Renal cortical epithelial cell (primary cell): ENCODE results near the gene PPP1R2. TPM values are rescaled to one million over a fixed set of nuclear protein-coding genes. Genes with fewer than 3 reads are reported as not detected.

Experiments used
- DNase-seq: peaks from one replicate; pipeline ENCODE4 v3.0.0-alpha.2; 2011; ENCODE audit warnings: low read depth
- total RNA-seq: library from RNA; depleted of rRNA; stranded (reverse); fragments of >200 nt; gene quantifications from 2 replicates; pipeline ENCODE4 v1.2.3, GENCODE V29; 2014

Gene PPP1R2
- total RNA-seq, 1 donor from 2014 or later: 106 TPM

GRCh38 chr3:195565716-195566115 is 22.6 kb upstream of the PPP1R2 start:
- no peak for DNase-seq

- DNase-seq: no peak
Observed at GRCh38 chr3:195563317-195563716, 20.2 kb upstream of the PPP1R2 start.

DNA sequence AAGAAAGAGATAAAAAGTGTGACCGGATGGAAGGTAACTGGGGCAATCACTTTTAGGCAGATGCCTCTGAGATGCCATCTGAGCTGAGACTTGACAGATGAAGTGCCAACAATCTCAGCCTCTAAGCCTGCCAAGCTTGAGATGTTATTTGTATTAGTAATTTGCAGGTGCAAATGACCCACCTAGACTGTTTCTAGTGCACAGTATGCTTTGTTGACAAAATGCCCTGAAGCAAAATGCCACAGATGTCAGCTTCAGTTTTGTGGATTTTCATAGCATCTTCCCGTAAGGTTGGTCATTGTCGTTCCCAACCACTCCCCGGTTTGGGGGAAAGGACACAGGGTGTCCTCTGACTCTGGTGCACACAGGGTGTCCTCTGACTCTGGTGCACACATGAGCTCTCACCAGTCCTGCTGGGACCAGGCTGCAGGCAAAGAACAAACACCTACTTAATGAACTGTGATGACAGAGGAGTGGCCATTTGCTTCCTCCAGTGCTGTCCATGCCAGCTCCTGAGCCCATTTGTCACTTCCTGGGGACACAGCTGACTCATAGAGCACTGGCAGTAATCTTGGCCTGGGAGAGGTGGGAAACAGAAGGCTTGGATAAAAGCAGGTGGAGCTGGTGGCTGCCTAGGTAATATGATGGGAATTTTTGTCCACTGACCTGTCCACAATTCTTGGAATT is 16.7 kb upstream of the PPP1R2 start:
- peak; percentile 49 for DNase-seq

GRCh38 chr3:195558602-195559001 is 15.5 kb upstream of the PPP1R2 start:
- peak; percentile 80 for DNase-seq

- DNase-seq: no peak
Observed at GRCh38 chr3:195557322-195557721, 14.2 kb upstream of the PPP1R2 start.

GRCh38 chr3:195556390-195556789 is 13.3 kb upstream of the PPP1R2 start:
- no peak for DNase-seq

DNA sequence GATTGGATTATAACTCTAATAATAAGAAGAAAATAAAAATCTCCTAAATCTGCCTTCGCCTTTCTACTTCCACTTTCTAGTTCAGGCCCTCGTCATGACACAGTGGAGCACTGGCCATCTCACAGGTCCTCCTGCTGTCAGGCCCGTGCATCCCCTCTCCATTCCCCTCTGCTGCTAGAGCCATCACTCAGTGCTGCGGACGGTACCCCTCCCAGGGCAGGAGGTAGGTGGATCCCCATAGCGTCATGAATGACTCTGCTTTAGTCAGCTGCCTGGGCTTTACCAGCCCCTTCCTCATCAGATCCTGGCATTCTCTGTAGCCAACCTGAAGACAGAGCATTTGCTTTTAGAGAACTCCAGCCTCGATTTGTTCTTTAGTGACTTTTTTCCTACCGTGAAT is 12.0 kb upstream of the PPP1R2 start:
- no peak for DNase-seq

- no peak for DNase-seq
Observed at GRCh38 chr3:195554458-195554857, 11.3 kb upstream of the PPP1R2 start.

DNA sequence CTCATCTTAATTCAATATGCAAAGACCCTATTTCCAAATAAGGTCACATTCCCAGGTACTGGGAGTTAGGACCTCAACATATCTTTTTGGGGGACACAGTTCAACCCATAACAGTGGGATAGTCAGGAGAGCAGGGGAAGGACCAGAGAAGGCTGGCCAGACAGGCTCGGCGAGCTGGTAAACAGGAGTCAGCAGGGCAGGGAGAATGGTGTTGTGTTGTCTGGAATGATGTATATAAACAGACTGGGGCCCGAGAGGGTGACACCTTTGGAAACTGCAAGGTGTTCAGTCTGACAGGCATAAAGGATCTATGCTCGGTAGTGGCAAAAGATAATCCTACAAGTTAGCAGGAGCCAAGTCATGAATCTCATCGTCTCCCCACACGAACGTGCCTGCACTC is 10.1 kb upstream of the PPP1R2 start:
- no peak for DNase-seq

- no peak for DNase-seq
Observed at GRCh38 chr3:195551381-195551978, 8.4 kb upstream of the PPP1R2 start.

- DNase-seq: peak; percentile 88
Observed at GRCh38 chr3:195550723-195551122, 7.6 kb upstream of the PPP1R2 start.

DNA sequence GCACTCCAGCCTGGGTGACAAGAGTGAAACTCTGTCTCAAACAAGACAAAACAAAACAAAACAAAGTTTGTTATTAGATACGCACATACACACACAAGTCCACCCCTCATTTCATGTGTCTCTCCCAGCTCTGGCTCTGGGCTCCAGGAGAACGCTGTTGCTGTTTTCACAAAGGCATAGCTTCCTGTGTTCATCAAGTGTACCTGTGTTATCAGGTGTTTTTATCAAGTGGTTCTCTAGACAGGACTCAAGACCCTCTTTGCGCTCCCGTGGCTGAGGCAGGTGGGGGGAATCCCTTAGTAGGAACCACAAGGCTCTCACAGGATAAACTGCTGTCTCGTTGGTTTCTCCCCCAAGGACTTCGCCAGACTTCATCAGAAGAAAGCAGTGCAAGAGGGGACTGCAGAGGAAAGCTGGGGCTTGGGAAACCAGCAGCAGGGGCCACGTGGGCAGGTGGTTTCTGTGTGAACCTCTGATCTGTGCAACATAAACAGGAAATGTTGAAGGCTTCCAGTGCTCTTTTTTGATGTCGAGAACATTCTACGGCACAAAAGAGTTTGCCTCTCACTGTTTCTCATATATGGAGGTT is 6.9 kb upstream of the PPP1R2 start:
- no peak for DNase-seq

DNA sequence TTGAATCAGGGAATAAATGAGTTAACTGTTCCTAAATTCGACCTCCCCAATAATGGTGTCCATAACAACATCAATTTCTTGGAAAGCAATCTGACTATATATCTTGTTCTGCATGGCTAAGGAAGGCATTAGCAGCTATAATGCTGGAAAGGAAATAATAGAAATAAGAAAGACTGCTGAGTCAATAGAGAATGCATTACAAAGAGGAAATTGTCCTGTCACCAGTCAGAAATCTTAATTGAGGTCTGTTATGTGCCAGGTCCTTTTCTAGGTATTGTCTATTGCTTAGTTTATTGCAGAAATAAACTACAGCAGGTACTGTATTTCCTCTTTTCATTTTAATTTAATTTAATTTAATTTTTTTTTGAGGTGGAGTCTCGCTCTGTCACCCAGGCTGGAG is 5.9 kb upstream of the PPP1R2 start:
- DNase-seq: no peak

GRCh38 chr3:195548501-195548900 is 5.4 kb upstream of the PPP1R2 start:
- DNase-seq: no peak

- DNase-seq: no peak
Observed at GRCh38 chr3:195548006-195548405, 4.9 kb upstream of the PPP1R2 start.

DNA sequence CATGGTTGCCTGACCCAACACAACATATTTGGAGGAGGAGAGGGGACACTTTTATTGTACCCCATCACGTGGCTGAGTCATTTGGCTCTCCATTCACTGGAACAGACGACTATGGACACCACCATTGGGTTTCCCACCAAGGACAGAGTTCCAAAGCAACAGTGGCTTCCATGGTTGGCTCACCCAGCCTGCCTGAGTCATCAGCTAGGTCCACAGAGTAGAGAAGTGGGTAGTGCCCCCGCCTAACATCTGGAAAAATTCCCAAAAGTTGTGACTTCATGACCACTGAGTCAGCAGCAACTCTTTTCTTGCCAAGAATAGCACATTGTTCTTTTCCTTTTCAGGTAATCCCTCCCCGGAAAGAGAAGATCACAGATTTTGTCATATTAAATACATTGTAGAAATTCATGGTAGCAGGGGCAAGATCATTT is 3.0 kb upstream of the PPP1R2 start:
- peak; percentile 96 for DNase-seq

- DNase-seq: no peak
Observed at GRCh38 chr3:195544634-195545033, 1.5 kb upstream of the PPP1R2 start.

- DNase-seq: no peak
Observed at GRCh38 chr3:195544230-195544536, 1.1 kb upstream of the PPP1R2 start.

DNA sequence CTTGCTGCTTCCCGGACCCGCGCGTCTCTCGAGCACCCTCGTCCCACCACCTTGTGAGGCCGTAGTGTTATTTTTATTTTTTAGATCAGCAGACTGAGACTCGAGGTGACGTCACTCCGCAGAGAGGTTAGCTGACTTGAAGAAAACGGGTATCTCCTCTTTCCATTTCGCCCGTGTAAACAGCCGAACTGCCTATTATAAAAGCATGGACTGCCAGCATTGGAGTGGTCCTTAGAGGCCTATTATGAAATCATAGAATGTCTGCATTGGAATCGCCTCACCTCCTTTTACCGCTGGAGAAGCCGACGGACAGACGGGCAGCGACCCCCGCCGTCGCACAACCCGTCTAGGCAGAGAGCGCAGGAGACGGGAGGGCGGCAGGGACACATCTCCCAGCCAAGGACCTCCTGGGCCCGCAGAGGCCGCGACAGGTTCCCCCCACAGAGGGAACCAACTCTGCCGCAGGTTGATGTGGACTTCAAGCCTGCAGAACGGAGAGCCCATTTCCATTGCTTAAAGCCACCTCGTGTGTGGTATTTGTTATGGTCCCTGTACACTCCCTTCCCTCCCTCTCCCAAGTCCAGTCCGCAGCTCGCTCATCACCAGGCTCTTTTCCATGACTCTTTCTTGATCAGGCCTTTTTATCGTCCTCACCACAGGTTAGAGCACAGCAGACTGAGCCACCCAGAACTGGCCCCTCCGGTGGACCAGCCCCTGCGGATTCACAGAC is 540 bp upstream of the PPP1R2 start:
- DNase-seq: no peak

DNA sequence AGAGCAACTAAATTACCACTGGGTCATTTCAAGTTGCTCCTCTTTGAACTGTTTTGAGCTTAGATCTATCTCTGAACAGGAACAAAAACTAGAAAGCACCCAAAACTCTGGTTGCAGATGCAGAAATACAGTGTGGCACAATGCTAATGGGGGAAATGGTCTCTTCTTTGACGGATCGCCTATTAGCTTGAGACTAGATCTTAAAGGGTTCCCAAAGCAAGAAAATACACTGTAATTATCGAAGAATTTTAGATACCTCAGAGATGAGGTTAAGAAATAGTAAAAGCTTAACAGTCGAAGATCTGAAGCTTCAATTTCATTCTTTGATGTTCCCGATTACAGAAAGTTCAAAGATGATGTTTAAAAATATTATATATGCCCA is 818 bp downstream of the PPP1R2 start:
- no peak for DNase-seq

DNA sequence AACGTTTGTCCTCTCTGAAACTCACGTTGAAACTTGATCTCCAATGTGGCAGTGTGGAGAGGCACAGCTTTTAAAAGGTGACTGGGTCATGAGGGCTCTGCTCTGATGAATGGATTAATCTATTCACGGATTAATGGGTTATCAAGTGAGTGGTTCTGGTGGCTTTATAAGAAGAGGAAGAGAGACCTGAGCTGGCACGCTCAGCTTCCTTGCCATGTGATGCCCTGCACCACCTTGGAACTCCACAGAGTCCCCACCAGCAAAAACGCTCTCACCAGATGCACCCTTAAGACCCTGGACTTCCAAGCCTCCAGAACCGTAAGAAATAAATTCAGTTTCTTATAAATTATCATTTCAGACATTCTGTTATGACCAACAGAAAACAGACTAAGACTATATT is 2.6 kb downstream of the PPP1R2 start:
- DNase-seq: no peak

DNA sequence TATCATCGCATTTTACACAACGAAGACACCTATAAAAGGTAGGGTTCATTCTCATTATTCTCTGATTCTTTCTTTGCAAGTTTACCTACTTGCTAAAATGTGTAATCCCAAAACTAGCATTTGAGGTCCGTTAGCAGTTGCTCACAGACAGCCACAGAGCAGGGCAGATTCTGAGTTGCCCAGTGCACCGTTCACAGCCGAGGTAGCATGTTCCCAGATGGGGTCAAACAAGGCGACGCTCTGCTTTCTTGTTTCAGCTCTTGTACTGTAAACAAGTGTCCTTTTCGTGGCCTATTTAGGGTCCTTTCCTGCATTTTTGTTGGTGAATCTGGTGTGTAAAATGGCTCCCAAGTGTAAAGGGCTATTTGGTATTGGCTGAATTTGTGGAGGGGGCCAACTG is 3.1 kb downstream of the PPP1R2 start:
- no peak for DNase-seq

GRCh38 chr3:195539479-195539878 is 3.6 kb downstream of the PPP1R2 start:
- DNase-seq: no peak
